IPS DF 4.7 (cell line): ENCODE data around the gene KLHL42.

Source experiments
- DNase-seq: peaks from one replicate; pipeline ENCODE4 v3.0.0-alpha.2; 2013; ENCODE audit warnings: low spot score; ENCODE audit errors: extremely low read depth

The KLHL42 gene

DNA sequence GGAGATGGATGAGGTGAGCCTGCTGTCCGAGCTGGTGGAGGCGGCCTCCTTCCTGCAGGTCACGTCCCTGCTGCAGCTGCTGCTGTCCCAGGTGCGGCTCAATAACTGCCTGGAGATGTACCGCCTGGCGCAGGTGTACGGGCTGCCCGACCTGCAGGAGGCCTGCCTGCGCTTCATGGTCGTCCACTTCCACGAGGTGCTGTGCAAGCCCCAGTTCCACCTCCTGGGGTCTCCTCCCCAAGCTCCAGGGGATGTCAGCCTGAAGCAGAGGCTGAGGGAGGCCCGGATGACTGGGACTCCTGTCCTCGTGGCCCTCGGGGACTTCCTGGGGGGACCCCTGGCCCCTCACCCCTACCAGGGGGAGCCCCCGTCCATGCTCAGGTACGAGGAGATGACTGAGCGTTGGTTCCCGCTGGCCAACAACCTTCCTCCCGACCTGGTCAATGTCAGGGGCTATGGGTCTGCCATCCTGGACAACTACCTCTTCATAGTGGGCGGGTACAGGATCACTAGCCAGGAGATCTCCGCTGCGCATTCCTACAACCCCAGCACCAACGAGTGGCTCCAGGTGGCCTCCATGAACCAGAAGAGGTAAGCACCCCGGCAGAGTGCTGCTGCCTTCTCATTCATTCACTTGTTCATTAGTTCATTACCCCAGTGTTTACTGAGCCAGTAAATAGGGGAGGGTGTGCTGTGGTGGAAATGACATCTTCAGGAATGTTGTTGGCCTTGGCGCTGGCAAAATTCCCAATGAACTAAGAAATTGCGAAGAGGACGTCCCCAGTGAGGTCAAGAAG is 777 bp downstream of the KLHL42 start:
- no peak for DNase-seq

DNA sequence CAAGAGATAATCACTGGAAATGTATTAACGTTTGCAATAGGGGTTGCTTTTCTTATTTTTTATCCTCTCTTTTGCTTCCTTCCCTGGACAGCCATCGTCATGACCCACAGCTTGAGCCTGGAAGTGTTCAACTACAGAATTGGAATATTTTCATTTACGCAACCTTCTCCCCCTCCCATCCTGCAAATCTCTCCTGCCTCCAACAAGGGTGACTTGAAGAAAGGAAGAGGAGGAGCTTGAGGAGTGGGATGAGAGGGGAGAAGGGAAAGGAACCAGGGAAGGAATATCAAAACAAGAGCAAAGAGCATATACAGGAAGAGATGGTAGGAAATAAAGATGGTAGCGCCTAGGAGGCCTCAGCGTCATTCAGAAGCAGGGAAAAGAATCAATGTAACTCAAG is 1.6 kb downstream of the KLHL42 start:
- no peak for DNase-seq

DNA sequence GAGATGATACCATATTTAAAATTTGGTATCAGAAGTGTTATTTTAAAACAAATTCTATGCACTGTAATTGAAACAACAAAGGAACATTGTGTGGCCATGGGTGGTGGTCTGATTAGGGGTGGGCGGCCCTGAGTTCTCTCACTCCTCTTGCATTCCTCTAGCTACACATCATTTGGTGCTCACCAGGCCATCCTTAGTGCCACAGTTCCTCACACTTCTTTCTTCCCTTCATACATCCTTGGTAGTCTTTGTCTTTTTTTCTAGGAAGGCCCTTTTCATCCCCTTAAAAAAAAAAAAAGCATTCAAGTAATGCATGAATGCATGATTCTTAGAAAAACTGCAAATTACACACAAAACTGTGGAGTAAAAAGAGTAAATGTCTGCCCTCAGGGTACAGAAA is 2.4 kb downstream of the KLHL42 start:
- no peak for DNase-seq

DNA sequence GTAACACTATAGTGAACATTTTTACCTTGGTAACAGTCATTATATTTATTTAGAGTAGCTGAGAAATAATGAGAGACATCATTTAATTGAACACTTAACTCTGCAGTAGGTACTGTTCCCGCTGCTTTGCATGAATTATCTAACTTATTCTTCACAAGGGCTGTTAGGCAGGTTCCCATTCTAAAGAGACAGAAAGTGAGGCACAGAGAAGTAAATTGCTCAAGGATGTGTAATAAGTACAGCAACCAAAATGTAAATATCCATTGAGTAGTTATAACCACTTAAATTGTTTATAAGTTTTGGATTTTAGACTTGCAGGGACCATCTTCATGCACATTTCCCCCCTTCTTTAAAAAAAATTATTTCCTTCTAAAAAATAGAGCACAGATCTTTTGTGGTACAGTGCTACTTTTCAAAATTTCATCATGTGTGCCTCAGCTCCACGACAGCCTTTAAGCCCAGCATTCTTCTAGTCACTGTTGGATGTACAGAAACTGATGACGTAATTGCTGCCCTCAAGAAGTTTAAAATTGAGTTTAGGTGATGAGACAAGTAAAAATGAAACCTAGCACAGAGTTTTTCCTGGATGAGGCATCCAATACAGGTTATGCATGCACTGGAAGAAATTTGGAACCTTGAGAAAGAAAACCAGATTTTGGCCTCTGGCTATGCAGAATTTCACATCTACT is 6.0 kb downstream of the KLHL42 start:
- DNase-seq = no peak

DNA sequence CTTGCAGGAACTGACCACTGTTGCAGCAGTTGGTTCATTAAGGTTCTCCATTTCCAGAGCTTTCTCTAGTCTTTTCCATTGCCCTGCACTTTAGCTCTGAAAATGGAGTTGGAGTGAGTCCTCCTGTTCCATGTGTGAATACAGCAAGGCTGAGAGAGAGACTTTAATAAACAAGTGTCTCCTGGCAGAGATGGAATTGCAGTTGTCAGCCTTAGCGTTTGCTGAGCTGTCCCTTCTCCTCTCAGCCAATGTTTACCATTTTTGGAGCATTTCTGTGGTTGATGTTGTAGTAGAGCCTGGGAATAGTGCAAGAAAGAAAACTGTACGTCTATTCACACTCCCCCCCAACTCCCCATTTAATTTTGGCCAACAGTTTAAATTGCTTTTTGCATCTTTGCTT is 7.5 kb downstream of the KLHL42 start:
- no peak for DNase-seq

DNA sequence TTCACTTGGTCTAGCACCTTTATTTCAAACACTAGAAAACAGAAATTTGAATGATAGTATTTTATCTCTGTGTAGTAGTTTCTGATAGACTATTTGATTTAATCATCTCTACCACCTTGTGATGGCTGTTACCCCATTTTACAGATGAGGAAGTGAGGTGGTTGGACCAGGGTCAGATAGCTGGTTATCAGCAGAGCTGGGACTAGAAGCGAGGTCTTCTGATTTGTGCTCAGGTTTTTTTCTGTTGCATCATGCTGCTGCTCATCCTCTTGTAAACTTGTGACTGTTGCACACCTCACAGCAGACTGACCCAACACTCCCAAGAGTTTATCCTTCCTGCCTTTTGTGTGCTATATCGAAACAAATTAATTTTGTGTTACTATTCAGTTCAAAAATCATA is 10.1 kb downstream of the KLHL42 start:
- DNase-seq = no peak

DNA sequence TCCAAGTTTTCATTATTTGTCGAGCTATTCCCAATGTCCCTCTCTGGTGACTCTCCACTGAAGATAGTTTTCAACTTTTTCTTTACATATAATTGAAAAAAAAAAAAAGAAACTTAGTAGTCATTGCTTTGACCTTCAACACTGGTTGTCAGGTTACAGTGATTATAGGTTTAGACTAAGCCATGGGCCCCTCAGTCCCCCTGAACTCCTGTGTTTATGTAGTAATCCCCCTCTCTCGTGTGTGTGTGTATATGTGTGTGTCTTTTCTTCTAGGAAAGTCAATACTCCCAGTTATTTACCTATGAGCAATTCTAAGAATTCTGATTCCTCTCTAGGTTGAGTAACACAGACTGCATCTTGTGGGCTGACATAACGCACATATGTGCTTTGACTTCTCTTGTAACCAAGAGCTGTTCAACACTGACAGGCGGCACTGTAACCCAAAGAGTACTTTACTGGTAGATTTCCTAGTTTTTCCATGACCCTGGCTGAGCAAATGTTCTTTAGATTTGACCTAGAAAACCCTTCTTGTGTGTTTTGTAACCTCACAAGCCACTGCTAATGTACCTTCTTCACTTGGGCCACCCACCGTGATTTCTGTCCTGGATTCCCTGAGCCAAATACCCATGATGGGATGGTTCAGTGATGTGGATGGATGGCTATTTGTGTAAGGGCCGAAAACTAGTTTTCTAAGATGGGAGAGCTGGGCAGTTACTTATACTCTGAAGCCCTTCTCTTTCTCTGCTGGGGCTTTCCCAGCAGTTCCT is 15.0 kb downstream of the KLHL42 start:
- no peak for DNase-seq

DNA sequence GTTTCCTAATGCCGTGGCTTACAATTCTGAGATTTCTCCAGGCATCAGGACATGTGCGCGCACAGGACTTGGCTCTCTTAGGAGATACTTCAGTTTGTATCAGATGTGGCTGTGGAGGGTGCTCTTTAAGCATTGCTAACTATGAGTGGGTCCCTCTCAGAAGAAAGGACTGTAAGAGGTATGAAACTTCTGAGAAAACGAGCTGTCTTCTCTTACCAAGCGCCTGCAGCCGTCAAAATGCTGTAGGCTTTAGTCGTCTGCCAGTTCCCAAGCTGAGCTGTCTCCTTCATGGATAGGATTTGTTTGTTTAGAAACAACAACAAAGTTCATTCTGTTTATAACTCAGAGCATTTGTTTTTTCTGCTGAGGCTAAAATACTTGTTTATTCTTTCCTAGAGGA is 16.1 kb downstream of the KLHL42 start:
- no peak for DNase-seq

DNA sequence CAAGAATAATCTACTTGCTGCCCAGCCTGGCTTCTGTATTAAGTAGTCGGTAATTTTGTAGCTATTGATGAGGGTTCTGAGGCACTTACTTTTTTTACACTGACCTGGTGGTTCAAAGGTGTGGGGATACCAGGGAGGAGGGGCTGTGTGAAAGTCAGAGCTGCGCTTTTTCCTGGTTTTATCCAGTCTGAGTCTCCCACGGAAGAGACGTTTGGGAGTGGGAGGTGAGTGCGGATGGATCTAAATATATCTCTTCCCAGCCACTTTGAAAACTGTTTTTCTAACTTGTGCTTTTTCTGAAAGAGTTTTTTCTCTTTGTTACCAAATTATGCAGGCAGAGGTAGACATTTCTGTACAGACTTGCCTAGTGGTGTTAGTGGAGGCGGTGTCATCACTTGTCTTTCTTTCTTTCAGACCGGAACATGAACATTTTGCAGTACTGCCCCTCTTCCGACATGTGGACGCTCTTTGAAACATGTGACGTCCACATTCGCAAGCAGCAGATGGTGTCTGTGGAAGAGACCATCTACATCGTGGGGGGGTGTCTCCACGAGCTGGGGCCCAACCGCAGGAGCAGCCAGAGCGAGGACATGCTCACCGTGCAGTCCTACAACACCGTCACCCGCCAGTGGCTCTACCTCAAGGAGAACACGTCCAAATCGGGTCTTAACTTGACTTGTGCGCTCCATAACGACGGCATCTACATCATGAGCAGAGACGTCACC is 17.4 kb downstream of the KLHL42 start:
- DNase-seq = no peak

DNA sequence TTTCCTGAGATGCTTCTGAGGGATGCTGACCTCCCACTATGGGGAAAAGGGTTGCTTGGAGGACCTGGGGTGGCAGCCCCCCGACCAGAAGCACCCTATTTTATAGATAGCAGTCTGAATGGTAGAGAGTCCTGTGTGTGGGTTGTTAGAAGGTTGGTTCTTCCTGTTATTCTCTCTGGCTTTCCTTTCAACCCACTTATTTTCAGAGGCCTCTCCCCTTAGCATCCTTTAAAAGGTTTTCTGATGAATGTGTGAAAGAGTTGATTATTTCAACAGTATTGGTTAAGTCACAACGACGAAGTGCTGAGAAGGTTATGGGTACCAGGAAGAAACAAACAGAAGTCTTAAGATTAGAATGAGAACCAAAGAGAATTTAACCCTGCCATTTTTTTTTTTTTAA is 20.8 kb downstream of the KLHL42 start:
- no peak for DNase-seq

DNA sequence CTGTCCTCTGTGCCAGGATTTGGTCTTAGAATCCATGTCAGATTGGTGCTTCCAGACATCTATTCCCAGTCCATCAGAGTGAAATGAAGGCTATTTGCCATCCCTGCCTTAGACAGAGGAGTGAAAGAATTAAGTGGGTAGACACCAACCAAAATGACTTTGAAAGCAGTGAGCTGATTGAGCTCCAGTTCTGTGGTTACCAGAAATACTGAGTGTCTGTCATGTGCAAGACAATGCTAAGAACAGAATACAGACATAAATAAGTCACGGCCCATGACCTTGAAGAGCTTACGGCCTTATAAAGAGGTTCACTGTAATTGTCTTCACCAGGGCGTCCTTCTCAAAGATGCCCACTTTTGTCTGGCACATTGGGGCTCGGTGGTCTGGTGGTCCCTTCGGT is 21.6 kb downstream of the KLHL42 start:
- DNase-seq = no peak

DNA sequence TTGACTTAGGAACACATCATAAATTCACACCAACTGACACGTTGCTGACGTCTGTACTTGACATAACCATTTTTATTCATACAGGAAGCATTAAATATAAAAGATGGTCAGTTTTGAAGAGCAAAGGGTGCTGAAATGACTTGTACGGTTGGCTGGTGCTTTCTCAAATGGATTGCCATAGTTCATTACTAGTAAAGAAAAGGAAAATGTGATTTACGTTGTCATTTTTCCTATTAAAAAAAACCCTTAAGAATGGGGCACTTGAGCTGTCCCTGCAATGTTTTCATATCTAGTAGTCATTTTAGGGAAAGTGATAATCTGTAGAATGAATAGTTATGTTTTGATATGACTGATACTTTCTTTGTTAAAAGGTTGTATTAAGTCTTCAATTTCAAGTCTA is 22.5 kb downstream of the KLHL42 start:
- no peak for DNase-seq

DNA sequence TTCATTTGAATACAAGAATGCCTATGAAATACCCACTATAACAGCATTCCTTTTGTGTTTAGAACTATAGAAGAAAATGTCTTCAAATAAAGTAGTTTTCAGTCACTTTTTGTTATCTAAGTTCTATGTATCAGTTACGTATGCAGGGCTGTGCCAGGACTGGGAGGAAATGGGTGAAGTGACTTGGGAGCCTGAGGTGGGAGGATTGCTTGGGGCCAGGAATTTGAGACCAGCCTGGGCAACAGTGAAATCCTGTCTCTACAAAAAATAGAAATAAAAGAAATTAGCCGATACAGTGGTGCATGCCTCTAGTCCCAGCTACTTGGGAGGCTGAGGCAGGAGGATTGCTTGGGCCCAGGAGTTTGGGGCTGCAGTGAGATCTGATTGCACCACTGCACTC is 22.9 kb downstream of the KLHL42 start:
- DNase-seq = no peak

DNA sequence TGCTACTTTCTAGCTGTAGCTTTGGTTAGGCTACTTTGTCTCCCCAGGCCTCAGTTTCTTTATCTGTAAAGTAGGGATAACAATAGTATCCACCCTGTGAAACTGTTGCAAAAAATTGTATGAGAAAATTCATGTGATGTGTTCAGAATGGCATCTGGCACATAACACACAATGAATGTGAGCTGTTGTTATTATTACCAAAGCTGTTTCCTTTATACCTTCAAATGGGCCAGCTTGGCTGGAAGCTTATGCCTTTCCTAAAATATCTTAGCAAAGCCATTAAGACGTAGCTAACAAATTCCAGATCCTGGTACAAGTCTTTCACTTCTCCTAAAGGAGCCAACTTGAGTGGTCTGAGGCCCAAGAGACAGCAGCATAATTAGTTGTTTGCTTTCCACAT is 25.2 kb downstream of the KLHL42 start:
- no peak for DNase-seq

DNA sequence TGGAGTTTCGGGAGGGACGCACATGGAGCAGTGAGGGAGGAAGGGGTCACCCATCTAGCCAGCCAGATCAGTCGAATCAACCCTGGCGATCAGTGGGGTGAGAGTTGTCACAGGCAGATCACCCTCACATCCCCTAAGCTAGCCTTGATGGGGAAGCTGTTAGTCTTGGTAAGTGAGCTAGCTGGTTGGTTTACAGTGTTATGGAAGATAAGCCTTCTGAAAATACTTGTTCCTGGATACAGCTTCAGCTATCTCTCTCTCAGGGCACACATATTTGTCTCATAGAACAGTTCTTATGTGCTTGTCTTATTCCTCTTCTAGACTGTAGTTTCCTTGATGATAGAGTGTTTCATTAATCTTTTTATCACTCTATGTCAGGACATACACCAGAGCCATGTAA is 26.2 kb downstream of the KLHL42 start:
- DNase-seq = no peak

DNA sequence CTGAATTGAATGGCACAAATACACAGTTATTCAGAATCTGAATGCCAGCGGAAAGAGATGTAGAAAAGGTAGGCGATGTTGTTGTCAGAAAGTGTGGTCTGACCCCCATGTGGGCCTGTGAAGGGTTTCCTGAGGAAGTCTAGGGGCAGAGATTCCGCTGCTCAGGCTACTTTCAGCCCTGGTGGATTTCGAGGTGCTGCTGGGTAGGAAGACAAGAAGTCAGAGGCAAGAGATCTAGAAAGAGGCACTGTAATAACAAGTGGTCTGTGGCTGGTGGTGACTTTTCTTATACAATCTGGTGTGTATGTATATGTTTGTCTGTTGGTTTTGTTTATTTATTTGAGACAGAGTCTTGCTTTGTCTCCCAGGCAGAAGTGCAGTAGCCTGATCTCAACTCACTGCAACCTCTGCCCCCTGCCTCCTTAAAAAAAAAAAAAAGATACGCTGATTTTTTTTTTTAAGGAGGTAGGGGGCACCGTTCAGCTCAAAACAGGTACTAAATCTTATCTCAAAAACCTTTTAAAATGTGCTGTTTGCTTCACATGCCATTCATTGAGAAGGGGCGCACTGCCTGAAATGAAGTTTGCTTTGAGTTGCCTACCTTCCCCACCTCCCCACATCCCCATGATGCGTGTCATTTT is 27.1 kb downstream of the KLHL42 start:
- no peak for DNase-seq

DNA sequence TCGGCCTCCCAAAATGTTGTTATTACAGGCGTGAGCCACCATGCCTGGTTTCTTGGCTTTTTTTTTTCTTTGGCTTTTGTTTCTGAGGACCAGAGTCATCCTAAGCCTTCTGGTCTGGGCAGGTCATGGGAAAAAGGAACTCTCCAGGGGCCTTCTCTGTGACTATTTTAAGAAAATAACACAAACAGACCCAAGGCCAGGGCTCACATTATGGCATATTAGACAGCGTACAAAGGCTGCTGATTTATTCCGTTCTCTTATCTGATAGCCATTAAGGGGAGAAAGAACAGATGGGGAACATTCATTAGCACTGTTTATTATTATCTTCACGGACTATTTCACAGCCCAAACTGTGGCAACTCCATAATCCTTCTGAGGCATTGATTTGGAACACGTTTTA is 28.8 kb downstream of the KLHL42 start:
- no peak for DNase-seq

DNA sequence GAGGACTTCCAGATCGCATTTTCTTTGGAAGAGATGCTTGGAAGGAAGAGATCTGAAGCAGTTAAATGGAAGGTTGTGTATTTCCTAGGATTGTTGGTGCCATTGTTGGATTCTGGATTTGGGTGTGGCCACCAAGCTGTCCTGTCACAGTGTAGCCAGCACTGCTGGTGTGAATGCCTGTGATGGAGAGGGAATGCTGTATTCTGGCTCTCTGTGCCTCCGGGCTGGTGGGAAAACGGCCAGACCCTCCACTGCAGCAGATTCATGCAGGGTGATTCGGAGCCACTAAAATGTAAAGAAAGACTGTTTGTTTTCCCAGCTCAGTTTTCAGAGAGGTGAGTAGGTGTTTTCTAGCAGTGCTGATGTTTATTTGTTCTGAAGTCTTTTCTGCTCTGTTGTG is 30.7 kb downstream of the KLHL42 start:
- DNase-seq = no peak

DNA sequence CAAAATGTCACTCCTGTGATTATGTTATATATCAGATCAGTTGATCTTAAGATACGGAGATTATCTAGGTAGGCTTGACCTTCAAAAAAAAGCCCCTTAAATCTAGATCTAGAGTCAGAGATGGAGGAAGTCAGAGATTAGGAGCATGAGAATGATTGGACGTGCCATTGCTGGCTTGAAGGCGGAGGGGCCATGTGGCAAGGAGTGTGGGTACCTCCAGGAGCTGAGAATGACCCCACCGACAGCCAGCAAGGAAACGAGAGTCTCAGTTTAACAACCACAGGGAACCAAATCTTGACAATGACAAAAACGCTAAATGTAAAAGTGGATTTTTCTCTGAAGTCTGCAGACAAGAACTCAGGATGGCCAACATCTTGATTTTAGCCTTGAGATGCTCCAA is 32.5 kb downstream of the KLHL42 start:
- no peak for DNase-seq

DNA sequence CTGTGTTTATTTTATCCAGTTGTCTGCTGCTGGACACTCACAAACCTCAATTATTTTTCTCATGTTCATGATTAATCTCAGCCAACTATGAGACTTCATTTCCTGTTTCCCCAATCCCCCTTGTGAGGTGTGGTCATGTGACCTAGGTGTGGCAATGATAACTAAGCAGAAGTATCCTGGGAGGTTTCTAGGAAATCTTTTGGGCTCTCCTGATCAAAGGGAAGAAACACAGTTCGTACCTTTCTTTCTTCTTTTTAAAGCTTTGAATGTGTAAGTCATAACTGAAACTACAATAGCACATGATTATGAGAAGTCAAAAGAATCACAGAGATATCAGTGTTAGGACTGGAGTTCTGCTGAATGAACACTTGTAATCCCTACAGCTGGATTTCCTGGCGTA is 34.4 kb downstream of the KLHL42 start:
- DNase-seq = no peak

DNA sequence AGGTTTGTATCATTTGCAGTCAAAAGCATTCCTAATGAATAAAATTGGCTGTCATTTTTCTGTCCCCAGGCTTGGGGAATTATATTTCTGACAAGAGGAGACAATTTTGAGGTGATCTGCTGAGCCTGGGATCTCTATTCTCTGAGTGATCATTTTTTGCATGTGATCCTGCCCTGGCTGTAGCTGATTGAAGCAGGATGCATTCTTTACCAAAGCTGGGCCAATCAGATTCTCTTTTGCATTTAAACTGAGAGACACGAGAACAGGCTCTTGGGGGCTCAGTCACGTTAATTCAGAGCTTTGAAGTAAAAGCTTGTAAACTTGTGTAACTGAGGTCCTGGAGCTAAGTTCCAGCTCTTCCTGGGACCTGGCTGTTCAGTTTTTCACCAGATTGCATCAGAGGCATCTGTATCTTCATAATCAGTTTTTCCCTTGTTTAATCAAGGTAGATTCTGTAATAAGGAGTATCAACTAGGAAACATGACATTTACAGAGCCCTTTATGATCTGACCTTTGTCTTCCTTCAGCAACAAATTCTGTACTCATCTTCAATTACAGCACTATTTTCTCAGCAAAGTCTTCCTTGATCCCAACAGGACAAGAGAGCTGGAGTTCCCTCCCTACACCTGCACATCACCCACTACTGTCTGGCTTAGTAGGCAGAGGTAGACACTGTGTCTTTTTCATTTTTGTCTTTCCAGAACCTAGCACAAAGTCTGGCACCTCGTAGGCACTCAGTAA is 35.0 kb downstream of the KLHL42 start:
- DNase-seq = no peak
